Stimulated activated CD4-positive, alpha-beta T cell treated with anti-CD3 and anti-CD28 coated beads, Interleukin-1b, Interleukin-23, amount 100 ng/mL, for 4 hours (primary cell): ENCODE results near the gene RBMS3.
"Not testable (repeated sequence)": the region's sequence is repeated elsewhere in the genome, so short reads cannot be mapped to it uniquely, and the experiment has no call there.

Source experiments
- DNase-seq, 2 donors: peaks; one replicate each; pipeline ENCODE4 v3.0.0-alpha.2; 2020; ENCODE audit warnings: low read depth in 2 of 2

RBMS3 gene

GRCh38 chr3:29385046-29385830, 104.4 kb downstream of the RBMS3 start:
- DNase-seq: no peak

- DNase-seq: no peak
These were observed 108.5 kb downstream of the RBMS3 start for GRCh38 chr3:29389362-29389761.

- DNase-seq: no peak
These were observed 111.9 kb downstream of the RBMS3 start for GRCh38 chr3:29392625-29393388.

- DNase-seq: not testable (repeated sequence)
These were observed 113.1 kb downstream of the RBMS3 start for GRCh38 chr3:29393946-29394345.

GRCh38 chr3:29397406-29397805, 116.5 kb downstream of the RBMS3 start:
- DNase-seq: no peak

GRCh38 chr3:29398787-29399186, 117.9 kb downstream of the RBMS3 start:
- no peak for DNase-seq

- no peak for DNase-seq
These were observed 125.5 kb downstream of the RBMS3 start for GRCh38 chr3:29406291-29406832.

GRCh38 chr3:29408676-29409075, 127.8 kb downstream of the RBMS3 start:
- no peak for DNase-seq

GRCh38 chr3:29409409-29409808, 128.5 kb downstream of the RBMS3 start:
- no peak for DNase-seq

- DNase-seq: no peak
These were observed 129.3 kb downstream of the RBMS3 start for GRCh38 chr3:29410220-29410619.

GRCh38 chr3:29410660-29411405, 130.0 kb downstream of the RBMS3 start:
- DNase-seq: no peak

GRCh38 chr3:29412110-29412509, 131.2 kb downstream of the RBMS3 start:
- no peak for DNase-seq

- no peak for DNase-seq
These were observed 133.8 kb downstream of the RBMS3 start for GRCh38 chr3:29414468-29415224.

GRCh38 chr3:29415482-29416223, 134.8 kb downstream of the RBMS3 start:
- no peak for DNase-seq

- DNase-seq: no peak
These were observed 135.6 kb downstream of the RBMS3 start for GRCh38 chr3:29416514-29416913.

GRCh38 chr3:29420106-29420505, 139.2 kb downstream of the RBMS3 start:
- DNase-seq: no peak

- no peak for DNase-seq
These were observed 145.7 kb downstream of the RBMS3 start for GRCh38 chr3:29426302-29427226.

- no peak for DNase-seq
These were observed 146.6 kb downstream of the RBMS3 start for GRCh38 chr3:29427266-29428103.
